HG02870 (cell line): Measurements from ENCODE around the gene MAP3K9.

Experiments used
- ATAC-seq: cut with Tn5 transposase; IDR thresholded peaks from one replicate; pipeline ENCODE4 v1.9.1; 2021; ENCODE audit warnings: mild to moderate bottlenecking, moderate library complexity; ENCODE audit not compliant: unreplicated experiment

The MAP3K9 gene

DNA sequence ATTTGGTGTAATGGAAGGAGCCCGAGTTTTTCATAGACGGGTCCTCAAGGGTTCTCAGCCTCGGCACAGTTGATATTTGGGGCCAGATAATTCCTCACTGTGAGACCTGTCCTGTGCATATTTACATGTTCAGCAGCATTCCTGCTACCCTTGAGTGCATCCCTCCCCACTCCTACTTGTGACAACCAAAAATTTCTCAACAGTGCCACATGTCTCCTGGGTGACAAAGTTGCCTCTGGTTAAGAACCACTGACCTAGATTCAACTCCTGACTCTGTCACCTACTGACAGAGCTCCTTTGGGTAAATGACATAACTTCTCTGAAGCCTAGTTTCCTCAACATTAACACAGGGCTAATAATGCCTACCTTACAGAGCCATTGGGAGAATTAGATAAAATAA is 107.2 kb downstream of the MAP3K9 start:
- no peak for ATAC-seq

DNA sequence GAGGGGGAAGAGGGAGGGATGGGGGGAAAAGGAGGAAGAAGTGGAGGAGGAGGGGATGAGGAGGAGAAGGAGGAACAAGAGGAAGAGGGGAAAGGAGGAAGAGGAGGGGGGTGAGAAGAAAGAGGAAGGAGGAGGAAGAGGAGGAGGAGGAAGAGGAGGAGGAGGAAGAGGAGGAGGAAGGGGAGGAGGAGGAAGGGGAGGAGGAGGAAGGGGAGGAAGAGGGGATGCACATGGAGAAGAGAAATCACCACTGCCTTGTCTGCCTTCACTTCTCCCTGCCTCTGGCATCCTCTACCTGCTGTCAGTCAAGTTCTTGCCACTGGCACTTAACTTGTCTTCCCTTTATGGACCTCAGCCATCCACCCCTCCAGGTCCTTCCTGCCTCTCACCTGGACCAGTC is 107.7 kb downstream of the MAP3K9 start:
- no peak for ATAC-seq

- ATAC-seq = no peak
Measured at GRCh38 chr14:70700955-70701585, 108.2 kb downstream of the MAP3K9 start.

DNA sequence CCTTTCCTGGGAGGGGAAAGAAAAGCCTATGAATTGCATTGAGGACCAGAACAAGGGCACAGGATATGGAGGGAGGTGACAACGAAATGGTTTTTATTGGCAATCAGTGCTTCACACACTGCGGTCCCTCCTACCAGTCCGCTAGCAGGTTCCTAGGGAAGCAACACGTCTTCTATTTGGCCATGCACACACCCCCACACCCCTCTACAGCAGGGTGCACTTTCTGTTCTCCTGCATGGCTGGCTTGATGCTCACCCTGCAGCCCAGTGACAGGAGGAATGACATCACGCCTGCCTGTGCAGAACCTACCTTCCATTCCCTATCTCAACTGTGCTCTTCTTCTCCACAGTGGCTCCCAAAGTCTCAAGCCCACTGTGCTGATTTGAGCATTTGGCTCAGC is 109.7 kb downstream of the MAP3K9 start:
- ATAC-seq = no peak

DNA sequence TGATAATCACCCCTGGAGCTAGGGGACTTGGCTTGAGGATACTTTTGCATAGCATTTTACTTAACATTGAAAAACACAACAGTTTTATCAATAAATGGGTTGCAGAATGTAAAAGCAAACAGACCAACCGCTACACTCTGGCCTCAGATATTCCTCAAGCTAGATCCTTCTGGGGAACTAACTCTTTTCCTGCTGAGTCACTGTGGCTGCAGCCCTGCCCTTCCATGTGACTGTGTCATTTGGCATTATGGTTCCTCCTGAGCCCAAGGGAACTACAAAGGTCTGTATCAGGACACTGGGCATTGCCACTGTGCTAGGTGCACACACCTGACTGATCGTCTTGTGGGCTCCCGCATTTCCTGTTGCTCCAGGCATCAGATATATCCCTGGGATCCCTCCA is 111.0 kb downstream of the MAP3K9 start:
- no peak for ATAC-seq

GRCh38 chr14:70697701-70698100 is 111.6 kb downstream of the MAP3K9 start:
- ATAC-seq = no peak

- no peak for ATAC-seq
Measured at GRCh38 chr14:70696026-70696425, 113.3 kb downstream of the MAP3K9 start.

- ATAC-seq = no peak
Measured at GRCh38 chr14:70692210-70692609, 117.1 kb downstream of the MAP3K9 start.

DNA sequence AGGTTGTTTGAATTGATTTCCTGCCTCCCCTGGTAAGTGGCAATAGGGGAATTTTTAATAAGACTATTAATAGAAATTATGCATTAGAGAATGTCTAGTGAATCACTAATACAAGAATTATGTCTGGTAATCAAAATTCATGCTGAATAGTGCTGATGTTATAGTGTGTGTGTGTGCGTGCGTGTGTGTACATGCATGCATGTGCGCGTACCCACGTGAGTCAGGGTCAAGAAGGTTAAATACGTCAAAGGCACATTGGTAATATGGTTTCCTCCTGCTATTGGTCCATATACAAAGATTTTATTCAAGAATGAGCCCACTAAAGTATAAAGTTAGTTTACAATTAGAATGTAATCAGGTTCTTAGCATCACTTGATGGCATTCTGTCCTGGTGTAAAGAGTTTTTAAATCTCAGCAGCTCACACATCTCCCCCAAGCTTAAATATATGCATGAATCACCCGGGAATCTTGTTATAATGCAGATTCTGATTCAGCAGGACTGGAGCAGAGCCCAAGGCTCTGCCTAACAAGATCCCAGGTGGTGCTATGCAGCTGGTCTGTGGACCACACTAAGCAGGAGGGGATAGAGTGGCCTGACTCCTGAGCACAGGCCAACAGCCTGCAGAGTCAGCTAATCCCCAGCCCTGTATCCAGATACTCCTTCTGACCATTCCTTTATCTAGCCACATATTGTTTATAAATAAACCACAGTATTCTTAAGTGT is 123.7 kb downstream of the MAP3K9 start:
- ATAC-seq = no peak

GRCh38 chr14:70683983-70684382 is 125.3 kb downstream of the MAP3K9 start:
- no peak for ATAC-seq

GRCh38 chr14:70680748-70681147 is 128.6 kb downstream of the MAP3K9 start:
- ATAC-seq = no peak

- ATAC-seq = no peak
Measured at GRCh38 chr14:70677341-70677740, 132.0 kb downstream of the MAP3K9 start.
